Measurements from ENCODE around the gene STK17B.

DNA sequence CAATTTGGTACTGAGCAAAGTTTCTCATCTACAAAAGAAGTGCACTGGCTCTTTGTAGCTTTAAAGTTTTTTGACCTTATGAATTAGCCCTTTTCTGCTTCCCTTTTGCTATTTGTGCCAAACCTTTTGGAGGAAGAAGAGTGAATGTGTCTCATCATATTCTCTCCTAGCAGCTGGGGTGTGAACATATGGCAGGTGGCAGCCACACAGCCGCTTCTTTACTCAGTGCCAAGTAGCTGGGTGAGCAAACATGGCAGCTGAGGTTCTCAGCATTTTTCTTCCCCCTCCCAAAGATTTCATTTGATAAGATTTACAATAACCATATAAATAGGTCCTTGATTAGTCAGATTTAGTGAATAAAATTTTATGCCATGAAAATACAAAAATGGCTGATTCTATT is 46.7 kb upstream of the STK17B start:
- TF ChIP-seq, protein P1, sequence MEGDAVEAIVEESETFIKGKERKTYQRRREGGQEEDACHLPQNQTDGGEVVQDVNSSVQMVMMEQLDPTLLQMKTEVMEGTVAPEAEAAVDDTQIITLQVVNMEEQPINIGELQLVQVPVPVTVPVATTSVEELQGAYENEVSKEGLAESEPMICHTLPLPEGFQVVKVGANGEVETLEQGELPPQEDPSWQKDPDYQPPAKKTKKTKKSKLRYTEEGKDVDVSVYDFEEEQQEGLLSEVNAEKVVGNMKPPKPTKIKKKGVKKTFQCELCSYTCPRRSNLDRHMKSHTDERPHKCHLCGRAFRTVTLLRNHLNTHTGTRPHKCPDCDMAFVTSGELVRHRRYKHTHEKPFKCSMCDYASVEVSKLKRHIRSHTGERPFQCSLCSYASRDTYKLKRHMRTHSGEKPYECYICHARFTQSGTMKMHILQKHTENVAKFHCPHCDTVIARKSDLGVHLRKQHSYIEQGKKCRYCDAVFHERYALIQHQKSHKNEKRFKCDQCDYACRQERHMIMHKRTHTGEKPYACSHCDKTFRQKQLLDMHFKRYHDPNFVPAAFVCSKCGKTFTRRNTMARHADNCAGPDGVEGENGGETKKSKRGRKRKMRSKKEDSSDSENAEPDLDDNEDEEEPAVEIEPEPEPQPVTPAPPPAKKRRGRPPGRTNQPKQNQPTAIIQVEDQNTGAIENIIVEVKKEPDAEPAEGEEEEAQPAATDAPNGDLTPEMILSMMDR (IDR thresholded peaks at IDR 0.05), result no peak
- TF ChIP-seq POLR2A (IDR thresholded peaks at IDR 0.05), result no peak

Data from uterus (tissue), 2 donors.